ENCODE data around the gene TCTN1.

GRCh38 chr12:110613771-110614684 is at the start of gene TCTN1:
- TF ChIP-seq CTCF (IDR thresholded peaks at IDR 0.05) (no peak), EZH2 (IDR thresholded peaks at IDR 0.05; ENCODE audit: borderline replicate concordance, insufficient read depth, low read depth, low read length, poor library complexity, severe bottlenecking) (no peak)
